Peyer's patch (tissue), 4 donors: ENCODE results near the gene EPHA2. TPM values are rescaled to one million over a fixed set of nuclear protein-coding genes. Genes with fewer than 3 reads are reported as not detected.

Experiments used
- DNase-seq, 3 donors: peaks; one replicate each; pipeline ENCODE4 v3.0.0-alpha.2; 2017 to 2019
- H3K27ac ChIP-seq, 4 donors: fragments of 200-600 bp; sonication (generic); one replicate each; pipeline ENCODE4 v1.5.1; 2016 to 2019
- H3K27me3 ChIP-seq, 2 donors: fragments of 200-600 bp; sonication (generic); one replicate each; pipeline ENCODE4 v1.5.1; 2019
- H3K36me3 ChIP-seq, 3 donors: fragments of 200-600 bp; sonication (generic); one replicate each; pipeline ENCODE4 v1.5.1; 2016 to 2019
- H3K4me1 ChIP-seq, 4 donors: fragments of 200-600 bp; sonication (generic); one replicate each; pipeline ENCODE4 v1.5.1; 2016 to 2019
- H3K4me3 ChIP-seq, 4 donors: fragments of 200-600 bp; sonication (generic); 1 replicate in 3 of 4; 2 replicates in 1 of 4; pipeline ENCODE4 v1.5.1; 2016 to 2019; ENCODE audit warnings: mild to moderate bottlenecking in 1 of 4
- H3K9me3 ChIP-seq, 4 donors: fragments of 200-600 bp; sonication (generic); one replicate each; pipeline ENCODE4 v1.5.1; 2016 to 2019; ENCODE audit warnings: mild to moderate bottlenecking in 1 of 4
- CTCF ChIP-seq, 6 experiments: fragments of 450-650 bp in 4 of 6; fragments of 200-600 bp in 2 of 6; sonication (generic) in 1 of 6; IDR thresholded peaks; one replicate each; pipeline ENCODE4 v1.5.1; 2017 to 2019; ENCODE audit warnings: antibody characterized with exemption in 6 of 6, mild to moderate bottlenecking in 3 of 6, moderate library complexity in 1 of 6
- POLR2A ChIP-seq, 2 donors: fragments of 450-650 bp; IDR thresholded peaks; one replicate each; pipeline ENCODE4 v1.5.1; 2017; ENCODE audit warnings: antibody characterized with exemption in 2 of 2, mild to moderate bottlenecking in 2 of 2, moderate library complexity in 2 of 2
- total RNA-seq, 4 donors: library from RNA; depleted of rRNA; stranded (reverse); fragments of >200 nt; gene quantifications; one replicate each; pipeline ENCODE4 v1.1.0, GENCODE V29; 2016

Gene EPHA2
- total RNA-seq, 4 donors from 2014 or later = 23.5 to 42.6 (median 35.5) TPM

GRCh38 chr1:16181887-16182719 is 26.2 kb upstream of the EPHA2 start:
- peak in 1 of 3 donors; percentile 82 for DNase-seq
- no peaks in the 10 kb centered on the region for H3K27me3 ChIP-seq
- no peak overlapping the region for H3K4me3 ChIP-seq
- TF ChIP-seq POLR2A (IDR thresholded peaks at IDR 0.05) = no peak
- TF ChIP-seq CTCF (IDR thresholded peaks at IDR 0.05) = no peak
- H3K36me3 ChIP-seq = no peaks in the 10 kb centered on the region
- H3K27ac ChIP-seq = peak overlapping the region; percentile 52 to 88 (median 76)
- H3K9me3 ChIP-seq = no peaks in the 10 kb centered on the region
- H3K4me1 ChIP-seq = peaks cover 0 to 42% (median 0%) of the 10 kb centered on the region in 4 donors

- peaks cover 0 to 59% (median 5%) of the 10 kb centered on the region in 4 donors for H3K4me1 ChIP-seq
- no peak overlapping the region for H3K4me3 ChIP-seq
- no peaks in the 10 kb centered on the region for H3K9me3 ChIP-seq
- no peak for TF ChIP-seq CTCF (IDR thresholded peaks at IDR 0.05)
- TF ChIP-seq POLR2A (IDR thresholded peaks at IDR 0.05) = no peak
- H3K27ac ChIP-seq = no peak overlapping the region
- DNase-seq = no peak
- no peaks in the 10 kb centered on the region for H3K36me3 ChIP-seq
- H3K27me3 ChIP-seq = no peaks in the 10 kb centered on the region
Observed at GRCh38 chr1:16180291-16180824, 24.5 kb upstream of the EPHA2 start.

GRCh38 chr1:16178596-16179497 is 23.0 kb upstream of the EPHA2 start:
- no peaks in the 10 kb centered on the region for H3K36me3 ChIP-seq
- no peak overlapping the region for H3K4me3 ChIP-seq
- H3K4me1 ChIP-seq = peaks cover 0 to 74% (median 10%) of the 10 kb centered on the region in 4 donors
- no peak for DNase-seq
- no peaks in the 10 kb centered on the region for H3K9me3 ChIP-seq
- H3K27ac ChIP-seq = peak overlapping the region in 2 of 4 donors; percentile 11 to 40
- no peaks in the 10 kb centered on the region for H3K27me3 ChIP-seq
- TF ChIP-seq CTCF (IDR thresholded peaks at IDR 0.05) = no peak
- TF ChIP-seq POLR2A (IDR thresholded peaks at IDR 0.05) = no peak

GRCh38 chr1:16177306-16177705 is 21.4 kb upstream of the EPHA2 start:
- Histone ChIP-seq H3K36me3 (no peaks in the 10 kb centered on the region), H3K27ac (peak overlapping the region in 2 of 4 donors; percentile 80 to 87), H3K4me1 (peaks cover 0 to 77% (median 14%) of the 10 kb centered on the region in 4 donors), H3K9me3 (no peaks in the 10 kb centered on the region), H3K4me3 (no peak overlapping the region), H3K27me3 (no peaks in the 10 kb centered on the region)
- no peak for DNase-seq
- TF ChIP-seq POLR2A (IDR thresholded peaks at IDR 0.05) (no peak), CTCF (IDR thresholded peaks at IDR 0.05) (no peak)

GRCh38 chr1:16176653-16177052 is 20.8 kb upstream of the EPHA2 start:
- H3K27me3 ChIP-seq = no peaks in the 10 kb centered on the region
- H3K4me1 ChIP-seq = peaks cover 0 to 77% (median 14%) of the 10 kb centered on the region in 4 donors
- no peak for DNase-seq
- H3K27ac ChIP-seq = peak overlapping the region; percentile 62 to 87 (median 79)
- no peaks in the 10 kb centered on the region for H3K9me3 ChIP-seq
- TF ChIP-seq CTCF (IDR thresholded peaks at IDR 0.05) (no peak), POLR2A (IDR thresholded peaks at IDR 0.05) (no peak)
- H3K4me3 ChIP-seq = no peak overlapping the region
- H3K36me3 ChIP-seq = no peaks in the 10 kb centered on the region
